ENCODE data around the gene SHROOM4. TPM values are rescaled to one million over a fixed set of nuclear protein-coding genes. Genes with fewer than 3 reads are reported as not detected.

SHROOM4 gene
- total RNA-seq, 1 experiment from 2014 or later = 2.1 TPM

DNA sequence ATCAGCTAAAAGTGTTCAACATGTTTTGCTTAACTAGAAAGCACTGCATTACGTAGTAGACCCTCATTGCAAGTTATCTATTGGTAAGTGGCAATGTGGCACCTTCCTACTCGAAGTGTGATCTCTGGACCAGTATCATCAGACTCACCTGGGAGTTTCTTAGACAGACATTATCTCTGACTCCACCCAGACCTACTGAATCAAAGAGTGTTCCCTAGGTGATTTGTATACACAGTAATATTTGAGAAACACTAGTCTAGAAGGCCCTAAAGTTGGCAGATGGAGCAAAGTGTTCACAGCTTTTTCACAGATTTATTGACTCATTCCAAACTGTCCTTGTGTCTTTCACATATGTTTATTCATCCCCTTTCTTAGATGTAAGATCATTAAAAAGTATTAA lies 35.7 kb downstream of the SHROOM4 start:
- no peak for DNase-seq
- H3K23ac ChIP-seq (ENCODE audit: insufficient read length, low read depth, low read length) = no peak overlapping the region
- WGBS (ENCODE audit: extremely low coverage, insufficient read length, low lambda C conversion rate) = no CpG with 5 or more reads among the region's 2 CpGs
- no peaks in the 10 kb centered on the region for H3K9me3 ChIP-seq (ENCODE audit: control insufficient read depth, low read depth, low read length)
- H3K79me2 ChIP-seq (ENCODE audit: insufficient read depth, low read length) = no peaks in the 10 kb centered on the region
- H3K4ac ChIP-seq (ENCODE audit: low read depth, low read length) = no peak overlapping the region
- H3K18ac ChIP-seq (ENCODE audit: insufficient read length, low read depth, low read length) = no peak overlapping the region
- no peak overlapping the region for H2AFZ ChIP-seq (ENCODE audit: low read length)
- H3K4me1 Mint-ChIP-seq = peaks cover 6 to 8% of the 10 kb centered on the region in 2 experiments
- no peaks in the 10 kb centered on the region for H3K27me3 Mint-ChIP-seq (ENCODE audit: low read depth)
- no peak overlapping the region for H4K5ac ChIP-seq (ENCODE audit: insufficient read length, low read depth, low read length)
- peaks cover 2% of the 10 kb centered on the region; the same call in 1 of the 2 replicates for H3K4me1 ChIP-seq (ENCODE audit: insufficient read depth, low read length)
- H3K36me3 Mint-ChIP-seq (ENCODE audit: insufficient read depth in 1 of 3, low read depth in 3 of 3) = peaks cover 0 to 3% (median 1%) of the 10 kb centered on the region in 3 experiments; a peak in 2 of 7 replicates
- H2BK20ac ChIP-seq (ENCODE audit: low read depth, low read length, poor library complexity, severe bottlenecking) = no peak overlapping the region
- no peak overlapping the region for H3K27ac Mint-ChIP-seq
- no peak overlapping the region for H3K14ac ChIP-seq (ENCODE audit: insufficient read depth, low read length)
- H3K4me2 ChIP-seq (ENCODE audit: insufficient read depth, insufficient read length, low read length) = no peak overlapping the region
- H2BK12ac ChIP-seq (ENCODE audit: insufficient read length, low read depth, low read length) = no peak overlapping the region
- no peak overlapping the region for H3K4me3 Mint-ChIP-seq
- no peak overlapping the region for H2BK5ac ChIP-seq (ENCODE audit: insufficient read length, low read length)
- no peak overlapping the region for H2AK5ac ChIP-seq (ENCODE audit: insufficient read length, low read length)
- no peaks in the 10 kb centered on the region for H3K79me1 ChIP-seq (ENCODE audit: insufficient read depth, low read depth, low read length, poor library complexity, severe bottlenecking)
- no peak overlapping the region for H4K91ac ChIP-seq (ENCODE audit: insufficient read length, low read depth, low read length)
- no peak overlapping the region for H3T11ph ChIP-seq (ENCODE audit: low read length)
- H3K9ac ChIP-seq (ENCODE audit: extremely low read depth, insufficient read length, low read length) = no peak overlapping the region
- H3K27me3 ChIP-seq (ENCODE audit: insufficient read depth, low read length) = no peaks in the 10 kb centered on the region
- H2BK15ac ChIP-seq (ENCODE audit: low read depth, low read length) = no peak overlapping the region
- no peak overlapping the region for H2BK120ac ChIP-seq (ENCODE audit: low read depth, low read length, poor library complexity, severe bottlenecking)
- H3K9me3 Mint-ChIP-seq = peaks cover 68 to 69% of the 10 kb centered on the region in 2 experiments
- no peak overlapping the region for H3K56ac ChIP-seq (ENCODE audit: insufficient read length, low read depth, low read length)
- no peaks in the 10 kb centered on the region for H3K23me2 ChIP-seq (ENCODE audit: insufficient read length, low read depth, low read length, poor library complexity, severe bottlenecking)
- H4K20me1 ChIP-seq (ENCODE audit: control insufficient read depth, insufficient read depth, insufficient read length) = no peaks in the 10 kb centered on the region
- TF ChIP-seq, protein P1, sequence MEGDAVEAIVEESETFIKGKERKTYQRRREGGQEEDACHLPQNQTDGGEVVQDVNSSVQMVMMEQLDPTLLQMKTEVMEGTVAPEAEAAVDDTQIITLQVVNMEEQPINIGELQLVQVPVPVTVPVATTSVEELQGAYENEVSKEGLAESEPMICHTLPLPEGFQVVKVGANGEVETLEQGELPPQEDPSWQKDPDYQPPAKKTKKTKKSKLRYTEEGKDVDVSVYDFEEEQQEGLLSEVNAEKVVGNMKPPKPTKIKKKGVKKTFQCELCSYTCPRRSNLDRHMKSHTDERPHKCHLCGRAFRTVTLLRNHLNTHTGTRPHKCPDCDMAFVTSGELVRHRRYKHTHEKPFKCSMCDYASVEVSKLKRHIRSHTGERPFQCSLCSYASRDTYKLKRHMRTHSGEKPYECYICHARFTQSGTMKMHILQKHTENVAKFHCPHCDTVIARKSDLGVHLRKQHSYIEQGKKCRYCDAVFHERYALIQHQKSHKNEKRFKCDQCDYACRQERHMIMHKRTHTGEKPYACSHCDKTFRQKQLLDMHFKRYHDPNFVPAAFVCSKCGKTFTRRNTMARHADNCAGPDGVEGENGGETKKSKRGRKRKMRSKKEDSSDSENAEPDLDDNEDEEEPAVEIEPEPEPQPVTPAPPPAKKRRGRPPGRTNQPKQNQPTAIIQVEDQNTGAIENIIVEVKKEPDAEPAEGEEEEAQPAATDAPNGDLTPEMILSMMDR (conservative IDR thresholded peaks at IDR 0.05) = no peak
- no peak overlapping the region for H3K27ac ChIP-seq (ENCODE audit: insufficient read length, low read depth, low read length)
- H4K8ac ChIP-seq (replicated peaks; ENCODE audit: insufficient read length, low read depth, low read length) = no peak overlapping the region
